Ascending aorta (tissue), 2 donors: ENCODE data around the gene DDHD1. TPM values are rescaled to one million over a fixed set of nuclear protein-coding genes. Genes with fewer than 3 reads are reported as not detected.

Experiments
- DNase-seq, 2 donors: peaks; one replicate each; pipeline ENCODE4 v3.0.0-alpha.2; 2019; ENCODE audit warnings: low spot score in 2 of 2
- H3K27ac ChIP-seq, 2 donors: fragments of 200-600 bp; sonication (generic); one replicate each; pipeline ENCODE4 v1.5.1; 2016 to 2017; ENCODE audit warnings: mild to moderate bottlenecking in 1 of 2
- H3K27me3 ChIP-seq: fragments of 200-600 bp; sonication (generic); one replicate; pipeline ENCODE4 v1.5.1; 2017
- H3K36me3 ChIP-seq, 2 donors: fragments of 200-600 bp; sonication (generic); one replicate each; pipeline ENCODE4 v1.5.1; 2016
- H3K4me1 ChIP-seq, 2 donors: fragments of 200-600 bp; sonication (generic); one replicate each; pipeline ENCODE4 v1.5.1; 2016 to 2017; ENCODE audit warnings: mild to moderate bottlenecking in 1 of 2
- H3K4me3 ChIP-seq, 2 donors: fragments of 200-600 bp; sonication (generic); one replicate each; pipeline ENCODE4 v1.5.1; 2016 to 2017; ENCODE audit warnings: mild to moderate bottlenecking in 1 of 2
- H3K9me3 ChIP-seq, 2 donors: fragments of 200-600 bp; sonication (generic); one replicate each; pipeline ENCODE4 v1.5.1; 2016
- CTCF ChIP-seq, 3 experiments: fragments of 200-600 bp in 2 of 3; fragments of 450-650 bp in 1 of 3; sonication (generic) in 2 of 3; IDR thresholded peaks; one replicate each; pipeline ENCODE4 v1.5.1; 2016 to 2019; ENCODE audit warnings: antibody characterized with exemption in 3 of 3, mild to moderate bottlenecking in 1 of 3, moderate library complexity in 1 of 3
- intact Hi-C: fragments of 100-400 bp; cut with DNase I; formaldehyde crosslinking; loops from one replicate; pipeline ENCODE4 v1.15.1; 2023
- total RNA-seq: library from RNA; depleted of rRNA; stranded (reverse); fragments of >200 nt; gene quantifications from one replicate; pipeline ENCODE4 v1.1.0, GENCODE V29; 2016

DDHD1 gene
- total RNA-seq, 1 donor from 2014 or later = 21.3 TPM

GRCh38 chr14:53175375-53175774 lies 22.3 kb upstream of the DDHD1 start:
- Histone ChIP-seq H3K4me1 (no peaks in the 10 kb centered on the region), H3K27me3 (no peaks in the 10 kb centered on the region), H3K4me3 (no peak overlapping the region), H3K27ac (no peak overlapping the region), H3K36me3 (no peaks in the 10 kb centered on the region), H3K9me3 (no peaks in the 10 kb centered on the region)
- DNase-seq = no peak
- no peak for TF ChIP-seq CTCF (IDR thresholded peaks at IDR 0.05)
- intact Hi-C loops = no loop called here

GRCh38 chr14:53174918-53175317 lies 21.8 kb upstream of the DDHD1 start:
- Histone ChIP-seq H3K27me3 (no peaks in the 10 kb centered on the region), H3K27ac (no peak overlapping the region), H3K4me1 (no peaks in the 10 kb centered on the region), H3K4me3 (no peak overlapping the region), H3K36me3 (no peaks in the 10 kb centered on the region), H3K9me3 (no peaks in the 10 kb centered on the region)
- intact Hi-C loops = no loop called here
- no peak for DNase-seq
- no peak for TF ChIP-seq CTCF (IDR thresholded peaks at IDR 0.05)

- no peak for DNase-seq
- Histone ChIP-seq H3K9me3 (no peaks in the 10 kb centered on the region), H3K27me3 (no peaks in the 10 kb centered on the region), H3K4me1 (no peaks in the 10 kb centered on the region), H3K27ac (no peak overlapping the region), H3K36me3 (no peaks in the 10 kb centered on the region), H3K4me3 (no peak overlapping the region)
- TF ChIP-seq CTCF (IDR thresholded peaks at IDR 0.05) = no peak
- intact Hi-C loops = no loop called here
These were observed 15.7 kb upstream of the DDHD1 start for GRCh38 chr14:53168786-53169185.

- no peak for TF ChIP-seq CTCF (IDR thresholded peaks at IDR 0.05)
- no peaks in the 10 kb centered on the region for H3K27me3 ChIP-seq
- no peak overlapping the region for H3K4me3 ChIP-seq
- no peak overlapping the region for H3K27ac ChIP-seq
- no peaks in the 10 kb centered on the region for H3K36me3 ChIP-seq
- H3K4me1 ChIP-seq = no peaks in the 10 kb centered on the region
- intact Hi-C loops = no loop called here
- DNase-seq = no peak
- H3K9me3 ChIP-seq = no peaks in the 10 kb centered on the region
These were observed 14.6 kb upstream of the DDHD1 start for GRCh38 chr14:53167602-53168328.

- Histone ChIP-seq H3K27me3 (no peaks in the 10 kb centered on the region), H3K36me3 (no peaks in the 10 kb centered on the region), H3K4me3 (no peak overlapping the region), H3K4me1 (no peaks in the 10 kb centered on the region), H3K9me3 (no peaks in the 10 kb centered on the region), H3K27ac (no peak overlapping the region)
- DNase-seq = no peak
- TF ChIP-seq CTCF (IDR thresholded peaks at IDR 0.05) = no peak
- intact Hi-C loops = no loop called here
These were observed 8.8 kb upstream of the DDHD1 start for GRCh38 chr14:53161758-53162435.
